HepG2 (cell line): ENCODE results near the gene AHRR. TPM values are rescaled to one million over a fixed set of nuclear protein-coding genes. Genes with fewer than 3 reads are reported as not detected.

Experiments used
- ATAC-seq: fragments of 200-7000 bp; cut with Tn5 transposase; 3 replicates; pipeline ENCODE4 v1.9.1; 2020; ENCODE audit warnings: mild to moderate bottlenecking, moderate library complexity
- BruUV-seq: library from RNA; stranded (reverse); fragments of 400-500 nt; replicated peaks from 2 replicates; lab custom pipeline; 2021; lab: Mats Ljungman, UMichigan
- CTCF ChIA-PET: fragments of 300-600 bp; formaldehyde crosslinking; extraction: SDS; loops from one replicate; lab custom pipeline; 2021; ENCODE audit warnings: low total read pairs, inconsistent platforms, low intra/inter-chr PET ratio; lab: Yijun Ruan, JAX
- POLR2A ChIA-PET: fragments of 350-600 bp; sonication (Branson Sonifier 250); formaldehyde crosslinking; loops from one replicate; lab custom pipeline; 2020; ENCODE audit warnings: antibody characterized with exemption, inconsistent platforms; lab: Yijun Ruan, JAX
- DNase-seq: peaks from one replicate; pipeline ENCODE4 v3.0.0-alpha.2; 2015; ENCODE audit warnings: low spot score
- FAIRE-seq: peaks from 3 replicates; lab custom pipeline; 2011; peaks lifted over from hg19 to GRCh38; lab: Jason Lieb, UNC
- H2AFZ ChIP-seq: one replicate; pipeline ENCODE4 v1.6.1; 2011; ENCODE audit warnings: low read length, inconsistent platforms
- H3K27ac ChIP-seq: fragments of 300-600 bp; 3 replicates; pipeline ENCODE4 v1.8.0; 2011; ENCODE audit warnings: mixed run types, mild to moderate bottlenecking, mixed read lengths, low read length, inconsistent platforms; ENCODE audit not compliant: insufficient read depth; ENCODE audit errors: extremely low read length
- H3K27me3 ChIP-seq, 2 experiments: fragments of 200-600 bp in 1 of 2; 2 replicates in 1 of 2; 3 replicates in 1 of 2; pipeline versions ENCODE4 v1.6.0 to v1.8.0; 2011; ENCODE audit warnings: low read length in 2 of 2, mild to moderate bottlenecking in 2 of 2, moderate library complexity in 2 of 2, inconsistent platforms in 1 of 2; ENCODE audit not compliant: insufficient read depth in 2 of 2, control insufficient read depth in 1 of 2
- H3K36me3 ChIP-seq, 2 experiments: fragments of 200-600 bp in 1 of 2; replicated peaks in 1 of 2; 2 replicates in 1 of 2; 3 replicates in 1 of 2; pipeline versions ENCODE4 v1.5.1 to v1.8.0; 2011; ENCODE audit warnings: low read length in 2 of 2, inconsistent platforms in 1 of 2; ENCODE audit not compliant: insufficient read depth in 2 of 2, control insufficient read depth in 1 of 2
- H3K4me1 ChIP-seq: 2 replicates; pipeline ENCODE4 v1.5.1; 2012; ENCODE audit warnings: low read length, inconsistent platforms; ENCODE audit not compliant: insufficient read depth
- H3K4me2 ChIP-seq: 2 replicates; pipeline ENCODE4 v1.6.0; 2011; ENCODE audit warnings: low read depth, low read length, inconsistent platforms
- H3K4me3 ChIP-seq, 3 experiments: fragments of 200-600 bp in 1 of 3; sonication (generic), shearing (Covaris generic) in 1 of 3; replicated peaks in 1 of 3; 2 replicates each; pipeline ENCODE4 v1.5.1; 2011 to 2016; ENCODE audit warnings: low read length in 3 of 3, inconsistent platforms in 2 of 3, low read depth in 2 of 3, mild to moderate bottlenecking in 2 of 3, control low read depth in 1 of 3, mixed read lengths in 1 of 3; ENCODE audit not compliant: insufficient read depth in 1 of 3
- H3K79me2 ChIP-seq: one replicate; pipeline ENCODE4 v1.6.1; 2011; ENCODE audit warnings: low read length, inconsistent platforms; ENCODE audit not compliant: insufficient read depth
- H3K9ac ChIP-seq: 2 replicates; pipeline ENCODE4 v1.6.0; 2011; ENCODE audit warnings: mild to moderate bottlenecking, low read depth, low read length, inconsistent platforms; ENCODE audit not compliant: insufficient read depth
- H3K9me3 ChIP-seq: 2 replicates; pipeline ENCODE4 v1.5.1; 2012; ENCODE audit warnings: mild to moderate bottlenecking, low read length
- H4K20me1 ChIP-seq: 2 replicates; pipeline ENCODE4 v1.6.0; 2011; ENCODE audit warnings: inconsistent platforms, mild to moderate bottlenecking, low read length, moderate library complexity; ENCODE audit not compliant: insufficient read depth
- ISX ChIP-seq: sonication (generic); formaldehyde crosslinking; conservative IDR thresholded peaks from 2 replicates; pipeline ENCODE4 v1.5.0; 2020; ENCODE audit warnings: missing genetic modification reagents
- NCOA5 ChIP-seq: sonication (generic); formaldehyde crosslinking; IDR thresholded peaks from 2 replicates; pipeline ENCODE4 v1.4.0; 2020; ENCODE audit warnings: missing genetic modification reagents
- NFE2 ChIP-seq: sonication (generic); formaldehyde crosslinking; IDR thresholded peaks from 2 replicates; pipeline ENCODE4 v1.4.0; 2020; ENCODE audit warnings: missing genetic modification reagents
- ZNF564 ChIP-seq: sonication (generic); formaldehyde crosslinking; IDR thresholded peaks from 2 replicates; pipeline ENCODE4 v1.8.1; 2023; ENCODE audit warnings: mild to moderate bottlenecking, missing genetic modification reagents
- ZSCAN31 ChIP-seq: sonication (generic); formaldehyde crosslinking; IDR thresholded peaks from 2 replicates; pipeline ENCODE4 v1.5.0; 2020; ENCODE audit warnings: low read depth, mild to moderate bottlenecking, missing genetic modification reagents
- WGBS: methylation state at CpG from one replicate; pipeline ENCODE4 v1.1.6; 2017; ENCODE audit warnings: low lambda C conversion rate; 5-methylcytosine and 5-hydroxymethylcytosine counted together
- in situ Hi-C: cut with HindIII; loops from 2 replicates; pipeline ENCODE4 v1.10.0; 2017; ENCODE audit warnings: low pct_unique_long_range_greater_than_20kb; ENCODE audit not compliant: extremely low pct_ligation_motif_present
- intact Hi-C: fragments of 100-400 bp; cut with micrococcal nuclease; formaldehyde crosslinking; loops from one replicate; pipeline ENCODE4 v1.10.0; 2022; ENCODE audit not compliant: unreplicated experiment
- polyA plus RNA-seq, 8 experiments: library from polyadenylated mRNA; depleted of rRNA in 3 of 8; stranded (reverse) in 7 of 8; unstranded in 1 of 8; fragments of >200 nt; fragmentation: Illumina TruSeq in 4 of 8; extraction: Trizol in 4 of 8; gene quantifications; 2 replicates each; pipeline versions ENCODE4 v1.2.1 to v1.2.3, GENCODE V29; 2011 to 2016; ENCODE audit warnings: low read depth in 4 of 8, missing spikeins in 1 of 8, mixed read lengths in 1 of 8; ENCODE audit not compliant: insufficient read depth in 1 of 8
- total RNA-seq, 5 experiments: library from RNA; depleted of rRNA; stranded (reverse); fragments of >200 nt; fragmentation: Illumina TruSeq; extraction: Trizol; gene quantifications; 2 replicates each; pipeline ENCODE4 v1.2.3, GENCODE V29; 2016; ENCODE audit warnings: low read depth in 1 of 5
- TF ChIP-seq, protein P1 (sequence below): IDR thresholded peaks from 2 replicates; pipeline ENCODE4 v1.4.0; 2020; ENCODE audit warnings: mild to moderate bottlenecking, missing genetic modification reagents

AHRR gene
- total and polyA plus RNA-seq, 2 of the 13 experiments (the other 11 are each of a cell fraction or from before 2014, with no cell fraction given), result 0.28 to 0.35 TPM

DNA sequence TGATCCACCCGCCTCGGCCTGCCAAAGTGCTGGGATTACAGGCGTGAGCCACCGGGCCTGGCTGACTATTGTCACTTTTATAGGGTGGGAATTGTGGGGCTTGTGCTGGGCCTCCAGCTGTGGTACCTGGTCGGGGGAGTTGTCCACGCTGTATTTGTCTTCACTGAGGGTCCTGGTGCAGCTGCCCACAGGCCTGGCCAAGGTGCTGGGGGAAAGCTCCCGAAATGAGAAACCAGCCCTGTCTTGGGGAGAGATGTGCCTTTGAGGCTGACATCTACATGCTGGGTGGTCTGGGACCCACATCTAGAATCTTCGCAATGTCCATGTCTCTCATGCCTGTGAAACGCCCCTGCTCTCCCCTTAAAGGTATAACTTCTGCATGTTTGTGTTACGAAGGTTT is 124.1 kb downstream of the AHRR start (continued):
- TF ChIP-seq, protein P1, sequence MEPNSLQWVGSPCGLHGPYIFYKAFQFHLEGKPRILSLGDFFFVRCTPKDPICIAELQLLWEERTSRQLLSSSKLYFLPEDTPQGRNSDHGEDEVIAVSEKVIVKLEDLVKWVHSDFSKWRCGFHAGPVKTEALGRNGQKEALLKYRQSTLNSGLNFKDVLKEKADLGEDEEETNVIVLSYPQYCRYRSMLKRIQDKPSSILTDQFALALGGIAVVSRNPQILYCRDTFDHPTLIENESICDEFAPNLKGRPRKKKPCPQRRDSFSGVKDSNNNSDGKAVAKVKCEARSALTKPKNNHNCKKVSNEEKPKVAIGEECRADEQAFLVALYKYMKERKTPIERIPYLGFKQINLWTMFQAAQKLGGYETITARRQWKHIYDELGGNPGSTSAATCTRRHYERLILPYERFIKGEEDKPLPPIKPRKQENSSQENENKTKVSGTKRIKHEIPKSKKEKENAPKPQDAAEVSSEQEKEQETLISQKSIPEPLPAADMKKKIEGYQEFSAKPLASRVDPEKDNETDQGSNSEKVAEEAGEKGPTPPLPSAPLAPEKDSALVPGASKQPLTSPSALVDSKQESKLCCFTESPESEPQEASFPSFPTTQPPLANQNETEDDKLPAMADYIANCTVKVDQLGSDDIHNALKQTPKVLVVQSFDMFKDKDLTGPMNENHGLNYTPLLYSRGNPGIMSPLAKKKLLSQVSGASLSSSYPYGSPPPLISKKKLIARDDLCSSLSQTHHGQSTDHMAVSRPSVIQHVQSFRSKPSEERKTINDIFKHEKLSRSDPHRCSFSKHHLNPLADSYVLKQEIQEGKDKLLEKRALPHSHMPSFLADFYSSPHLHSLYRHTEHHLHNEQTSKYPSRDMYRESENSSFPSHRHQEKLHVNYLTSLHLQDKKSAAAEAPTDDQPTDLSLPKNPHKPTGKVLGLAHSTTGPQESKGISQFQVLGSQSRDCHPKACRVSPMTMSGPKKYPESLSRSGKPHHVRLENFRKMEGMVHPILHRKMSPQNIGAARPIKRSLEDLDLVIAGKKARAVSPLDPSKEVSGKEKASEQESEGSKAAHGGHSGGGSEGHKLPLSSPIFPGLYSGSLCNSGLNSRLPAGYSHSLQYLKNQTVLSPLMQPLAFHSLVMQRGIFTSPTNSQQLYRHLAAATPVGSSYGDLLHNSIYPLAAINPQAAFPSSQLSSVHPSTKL (CRISPR knock-in tag), result no peak
- no peak for TF ChIP-seq ZSCAN31 (CRISPR knock-in tag)

DNA sequence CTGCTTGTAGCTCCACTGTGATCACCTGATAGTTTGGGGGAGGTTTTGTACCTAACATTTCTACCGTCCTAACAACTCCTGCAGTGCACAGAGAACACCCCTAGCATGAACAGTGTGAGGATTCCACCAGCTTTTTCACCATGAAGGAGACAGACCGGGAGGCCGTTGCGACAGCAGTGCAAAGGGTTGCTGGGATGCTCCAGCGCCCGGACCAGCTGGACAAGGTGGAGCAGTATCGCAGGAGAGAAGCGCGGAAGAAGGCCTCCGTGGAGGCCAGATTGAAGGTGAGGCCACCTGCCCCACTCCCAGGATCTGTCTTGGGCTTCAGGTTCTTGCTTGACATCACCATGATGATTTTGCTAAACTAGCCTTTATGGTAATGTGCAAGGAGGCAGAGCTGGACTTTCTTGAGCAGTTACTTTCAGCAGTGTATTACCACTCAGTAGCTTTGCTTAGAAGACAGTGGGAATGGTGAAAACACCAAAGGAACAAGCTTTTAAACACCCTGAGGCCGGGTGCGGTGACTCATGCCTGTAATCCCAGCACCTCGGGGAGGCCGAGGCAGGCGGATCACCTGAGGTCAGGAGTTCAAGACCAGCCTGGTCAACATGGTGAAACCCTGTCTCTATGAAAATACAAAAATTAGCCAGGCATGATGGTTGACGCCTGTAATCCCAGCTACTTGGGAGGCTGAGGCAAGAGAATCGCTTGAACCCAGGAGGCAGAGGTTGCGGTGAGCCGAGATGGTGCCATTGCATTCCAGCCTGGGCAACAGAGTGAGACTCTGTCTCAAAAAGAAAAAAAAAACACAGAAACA is 124.8 kb downstream of the AHRR start:
- no peaks in the 10 kb centered on the region for H3K9me3 ChIP-seq
- no peak overlapping the region for H3K4me2 ChIP-seq
- WGBS, result 91% methylated on average over 19 of the region's 19 CpGs
- in situ Hi-C loops, result no loop called here
- H2AFZ ChIP-seq, result no peak overlapping the region
- H3K79me2 ChIP-seq, result peaks cover 17% of the 10 kb centered on the region
- FAIRE-seq (no peak), DNase-seq (no peak), ATAC-seq (no peak)
- ChIA-PET POLR2A (interaction anchor here (1.5 kb wide), 1 partner anchor 26 kb away, joined by 14 read pairs; no protein-coding TSS in a partner anchor), CTCF (no interaction called here)
- BruUV-seq, result no TSS peak
- no peak overlapping the region for H3K9ac ChIP-seq
- peaks cover 19% of the 10 kb centered on the region for H3K4me1 ChIP-seq
- no peak overlapping the region for H3K27ac ChIP-seq
- H3K36me3 ChIP-seq, result peaks cover 22 to 44% of the 10 kb centered on the region in 2 experiments; a peak in 4 of 5 replicates
- TF ChIP-seq ZNF564 (CRISPR knock-in tag), result no peak
- TF ChIP-seq ISX, result no peak
- TF ChIP-seq NFE2 (CRISPR knock-in tag), result no peak
- TF ChIP-seq NCOA5 (CRISPR knock-in tag), result no peak
- no peak overlapping the region for H3K4me3 ChIP-seq
- intact Hi-C loops, result no loop called here
- no peaks in the 10 kb centered on the region for H4K20me1 ChIP-seq
- no peaks in the 10 kb centered on the region; a peak in 1 of 5 replicates for H3K27me3 ChIP-seq
